ENCODE measurements around the gene FAM181A. TPM values are rescaled to one million over a fixed set of nuclear protein-coding genes. Genes with fewer than 3 reads are reported as not detected.

Gene FAM181A

Small RNA genes lying within 50 kb of the gene (small RNA-seq; reads per million reads assigned to genes)
- not detected for gene MIR4506
